ENCODE measurements around the gene WDR5. TPM values are rescaled to one million over a fixed set of nuclear protein-coding genes. Genes with fewer than 3 reads are reported as not detected.

The WDR5 gene
- total and polyA plus RNA-seq, 9 of the 15 experiments (the other 6 are each of a cell fraction or from before 2014, with no cell fraction given) = 3.0 to 56.8 (median 38.6) TPM

DNA sequence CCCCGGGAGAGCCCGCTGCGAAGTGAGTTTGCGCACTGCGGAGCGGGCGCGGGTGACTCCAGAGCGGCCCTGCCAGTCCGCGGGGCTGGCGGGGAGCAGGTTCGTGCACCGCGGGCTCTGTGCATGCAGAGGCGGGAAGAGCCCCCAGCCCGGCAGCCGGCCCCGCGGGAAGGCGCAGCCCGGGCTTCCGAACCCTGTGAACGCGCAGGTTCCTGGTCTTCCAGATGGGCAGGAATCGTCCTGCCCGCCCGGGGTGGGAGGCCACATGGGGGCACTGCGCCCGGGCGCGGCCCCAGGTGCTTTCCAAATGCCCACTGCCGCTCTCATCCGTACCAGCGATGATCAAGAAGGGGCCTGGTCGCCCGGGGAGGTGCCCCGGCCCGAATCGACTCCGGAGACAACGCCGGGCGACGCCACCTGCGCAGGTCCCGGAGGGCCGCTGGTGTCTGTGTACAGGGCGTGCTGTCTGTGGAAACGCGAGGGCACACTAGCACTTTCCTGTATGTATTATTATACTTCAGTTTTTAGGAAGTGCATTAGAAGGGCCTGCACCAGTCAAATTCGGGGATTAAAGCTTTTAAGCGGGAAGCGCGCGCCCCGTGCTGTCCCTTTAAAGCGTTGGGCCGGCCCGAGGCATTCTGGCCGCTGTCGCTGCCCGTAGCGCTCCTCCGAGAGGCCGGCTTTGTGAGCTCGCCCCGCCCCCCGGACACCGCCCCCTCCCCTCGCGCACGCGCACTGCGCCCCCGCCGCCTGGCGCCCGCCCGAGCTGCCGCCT lies at the start of gene WDR5 (continued):
- TF ChIP-seq, protein P1, sequence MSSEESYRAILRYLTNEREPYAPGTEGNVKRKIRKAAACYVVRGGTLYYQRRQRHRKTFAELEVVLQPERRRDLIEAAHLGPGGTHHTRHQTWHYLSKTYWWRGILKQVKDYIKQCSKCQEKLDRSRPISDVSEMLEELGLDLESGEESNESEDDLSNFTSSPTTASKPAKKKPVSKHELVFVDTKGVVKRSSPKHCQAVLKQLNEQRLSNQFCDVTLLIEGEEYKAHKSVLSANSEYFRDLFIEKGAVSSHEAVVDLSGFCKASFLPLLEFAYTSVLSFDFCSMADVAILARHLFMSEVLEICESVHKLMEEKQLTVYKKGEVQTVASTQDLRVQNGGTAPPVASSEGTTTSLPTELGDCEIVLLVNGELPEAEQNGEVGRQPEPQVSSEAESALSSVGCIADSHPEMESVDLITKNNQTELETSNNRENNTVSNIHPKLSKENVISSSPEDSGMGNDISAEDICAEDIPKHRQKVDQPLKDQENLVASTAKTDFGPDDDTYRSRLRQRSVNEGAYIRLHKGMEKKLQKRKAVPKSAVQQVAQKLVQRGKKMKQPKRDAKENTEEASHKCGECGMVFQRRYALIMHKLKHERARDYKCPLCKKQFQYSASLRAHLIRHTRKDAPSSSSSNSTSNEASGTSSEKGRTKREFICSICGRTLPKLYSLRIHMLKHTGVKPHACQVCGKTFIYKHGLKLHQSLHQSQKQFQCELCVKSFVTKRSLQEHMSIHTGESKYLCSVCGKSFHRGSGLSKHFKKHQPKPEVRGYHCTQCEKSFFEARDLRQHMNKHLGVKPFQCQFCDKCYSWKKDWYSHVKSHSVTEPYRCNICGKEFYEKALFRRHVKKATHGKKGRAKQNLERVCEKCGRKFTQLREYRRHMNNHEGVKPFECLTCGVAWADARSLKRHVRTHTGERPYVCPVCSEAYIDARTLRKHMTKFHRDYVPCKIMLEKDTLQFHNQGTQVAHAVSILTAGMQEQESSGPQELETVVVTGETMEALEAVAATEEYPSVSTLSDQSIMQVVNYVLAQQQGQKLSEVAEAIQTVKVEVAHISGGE (CRISPR knock-in tag; IDR thresholded peaks at IDR 0.05) = 0 out of 6 replicates have a peak, but pooled peaks of 1 of the 3 experiments have one; percentile 24
- TF ChIP-seq ZNF3 (CRISPR knock-in tag; IDR thresholded peaks at IDR 0.05) (no peak), ZNF146 (CRISPR knock-in tag; IDR thresholded peaks at IDR 0.05; ENCODE audit: unreplicated experiment) (no peak), BCOR (IDR thresholded peaks at IDR 0.05) (no peak), MTF1 (CRISPR knock-in tag; IDR thresholded peaks at IDR 0.05; ENCODE audit: borderline replicate concordance) (no peak), HDAC8 (tag; IDR thresholded peaks at IDR 0.05) (no peak), ZNF77 (CRISPR knock-in tag; IDR thresholded peaks at IDR 0.05) (no peak), STAT5B (CRISPR knock-in tag; IDR thresholded peaks at IDR 0.05) (no peak), ELF1 (tag; IDR thresholded peaks at IDR 0.05) (no peak), ZEB2 (IDR thresholded peaks at IDR 0.05) (no peak)
- TF ChIP-seq, protein P2, sequence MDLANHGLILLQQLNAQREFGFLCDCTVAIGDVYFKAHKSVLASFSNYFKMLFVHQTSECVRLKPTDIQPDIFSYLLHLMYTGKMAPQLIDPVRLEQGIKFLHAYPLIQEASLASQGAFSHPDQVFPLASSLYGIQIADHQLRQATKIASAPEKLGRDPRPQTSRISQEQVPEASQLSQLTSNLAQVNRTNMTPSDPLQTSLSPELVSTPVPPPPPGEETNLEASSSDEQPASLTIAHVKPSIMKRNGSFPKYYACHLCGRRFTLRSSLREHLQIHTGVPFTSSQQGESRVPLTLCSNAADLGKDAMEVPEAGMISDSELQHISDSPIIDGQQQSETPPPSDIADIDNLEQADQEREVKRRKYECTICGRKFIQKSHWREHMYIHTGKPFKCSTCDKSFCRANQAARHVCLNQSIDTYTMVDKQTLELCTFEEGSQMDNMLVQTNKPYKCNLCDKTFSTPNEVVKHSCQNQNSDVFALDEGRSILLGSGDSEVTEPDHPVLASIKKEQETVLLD (IDR thresholded peaks at IDR 0.05) = 0 out of 2 replicates have a peak, but pooled peaks have one; percentile 35
- TF ChIP-seq, protein P3, sequence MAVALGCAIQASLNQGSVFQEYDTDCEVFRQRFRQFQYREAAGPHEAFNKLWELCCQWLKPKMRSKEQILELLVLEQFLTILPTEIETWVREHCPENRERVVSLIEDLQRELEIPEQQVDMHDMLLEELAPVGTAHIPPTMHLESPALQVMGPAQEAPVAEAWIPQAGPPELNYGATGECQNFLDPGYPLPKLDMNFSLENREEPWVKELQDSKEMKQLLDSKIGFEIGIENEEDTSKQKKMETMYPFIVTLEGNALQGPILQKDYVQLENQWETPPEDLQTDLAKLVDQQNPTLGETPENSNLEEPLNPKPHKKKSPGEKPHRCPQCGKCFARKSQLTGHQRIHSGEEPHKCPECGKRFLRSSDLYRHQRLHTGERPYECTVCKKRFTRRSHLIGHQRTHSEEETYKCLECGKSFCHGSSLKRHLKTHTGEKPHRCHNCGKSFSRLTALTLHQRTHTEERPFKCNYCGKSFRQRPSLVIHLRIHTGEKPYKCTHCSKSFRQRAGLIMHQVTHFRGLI (CRISPR knock-in tag; IDR thresholded peaks at IDR 0.05) = no peak
- TF ChIP-seq, protein P4, sequence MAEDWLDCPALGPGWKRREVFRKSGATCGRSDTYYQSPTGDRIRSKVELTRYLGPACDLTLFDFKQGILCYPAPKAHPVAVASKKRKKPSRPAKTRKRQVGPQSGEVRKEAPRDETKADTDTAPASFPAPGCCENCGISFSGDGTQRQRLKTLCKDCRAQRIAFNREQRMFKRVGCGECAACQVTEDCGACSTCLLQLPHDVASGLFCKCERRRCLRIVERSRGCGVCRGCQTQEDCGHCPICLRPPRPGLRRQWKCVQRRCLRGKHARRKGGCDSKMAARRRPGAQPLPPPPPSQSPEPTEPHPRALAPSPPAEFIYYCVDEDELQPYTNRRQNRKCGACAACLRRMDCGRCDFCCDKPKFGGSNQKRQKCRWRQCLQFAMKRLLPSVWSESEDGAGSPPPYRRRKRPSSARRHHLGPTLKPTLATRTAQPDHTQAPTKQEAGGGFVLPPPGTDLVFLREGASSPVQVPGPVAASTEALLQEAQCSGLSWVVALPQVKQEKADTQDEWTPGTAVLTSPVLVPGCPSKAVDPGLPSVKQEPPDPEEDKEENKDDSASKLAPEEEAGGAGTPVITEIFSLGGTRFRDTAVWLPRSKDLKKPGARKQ (CRISPR knock-in tag; IDR thresholded peaks at IDR 0.05) = no peak
- TF ChIP-seq, protein P5, sequence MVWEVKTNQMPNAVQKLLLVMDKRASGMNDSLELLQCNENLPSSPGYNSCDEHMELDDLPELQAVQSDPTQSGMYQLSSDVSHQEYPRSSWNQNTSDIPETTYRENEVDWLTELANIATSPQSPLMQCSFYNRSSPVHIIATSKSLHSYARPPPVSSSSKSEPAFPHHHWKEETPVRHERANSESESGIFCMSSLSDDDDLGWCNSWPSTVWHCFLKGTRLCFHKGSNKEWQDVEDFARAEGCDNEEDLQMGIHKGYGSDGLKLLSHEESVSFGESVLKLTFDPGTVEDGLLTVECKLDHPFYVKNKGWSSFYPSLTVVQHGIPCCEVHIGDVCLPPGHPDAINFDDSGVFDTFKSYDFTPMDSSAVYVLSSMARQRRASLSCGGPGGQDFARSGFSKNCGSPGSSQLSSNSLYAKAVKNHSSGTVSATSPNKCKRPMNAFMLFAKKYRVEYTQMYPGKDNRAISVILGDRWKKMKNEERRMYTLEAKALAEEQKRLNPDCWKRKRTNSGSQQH (CRISPR knock-in tag; IDR thresholded peaks at IDR 0.05) = no peak

Measured in K562 (cell line).